Nucleus accumbens (tissue), 56 donors: Measurements from ENCODE around the gene SRRD.

ENCODE experiments used
- DNase-seq, 56 donors: peaks; one replicate each; lab custom pipeline; 2025; lab: John Stamatoyannopoulos, UW

The SRRD gene, protein sequence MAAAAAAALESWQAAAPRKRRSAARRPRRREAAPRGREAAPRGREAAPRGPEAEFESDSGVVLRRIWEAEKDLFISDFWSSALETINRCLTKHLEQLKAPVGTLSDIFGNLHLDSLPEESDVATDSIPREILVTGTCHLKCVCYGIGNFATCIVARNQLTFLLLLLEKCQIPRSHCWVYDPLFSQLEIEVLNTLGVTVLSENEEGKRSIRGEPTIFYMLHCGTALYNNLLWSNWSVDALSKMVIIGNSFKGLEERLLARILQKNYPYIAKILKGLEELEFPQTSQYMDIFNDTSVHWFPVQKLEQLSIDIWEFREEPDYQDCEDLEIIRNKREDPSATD

GRCh38 chr22:26483439-26484359 is at the start of gene SRRD, which contains the start of gene HPS4:
Gene SRRD, plus strand, starts transcription at chr22:26483877. Its CDS starts 14 bp downstream, at chr22:26483891.
Gene HPS4, minus strand, starts transcription at chr22:26483783. Its CDS starts 2,021 bp downstream, at chr22:26481762.
- DNase-seq: peak in 54 of 56 donors; percentile 36 to 89 (median 78)

GRCh38 chr22:26435327-26436093 is 48.2 kb upstream of the SRRD start:
- DNase-seq: peak in 6 of 56 donors; percentile 11 to 38 (median 24)

- DNase-seq: no peak
Observed at GRCh38 chr22:26436903-26437515, 46.7 kb upstream of the SRRD start.

GRCh38 chr22:26437694-26438392 is 45.8 kb upstream of the SRRD start:
- DNase-seq: no peak

DNA sequence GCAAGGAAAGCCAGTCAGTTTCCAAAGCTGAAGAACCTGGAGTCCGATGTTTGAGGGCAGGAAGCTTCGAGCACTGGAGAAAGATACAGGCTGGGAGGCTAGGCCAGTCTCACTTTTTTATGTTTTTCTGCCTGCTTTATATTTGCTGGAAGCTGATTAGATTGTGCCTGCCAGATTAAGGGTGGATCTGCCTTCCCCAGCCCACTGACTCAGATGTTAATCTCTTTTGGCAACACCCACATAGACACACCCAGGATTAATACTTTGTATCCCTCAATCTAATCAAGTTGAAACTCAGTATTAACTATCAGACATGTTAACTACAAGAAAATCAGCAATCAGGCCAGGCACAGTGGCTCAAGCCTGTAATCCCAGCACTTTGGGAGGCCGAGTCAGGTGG is 44.9 kb upstream of the SRRD start:
- DNase-seq: peak in 1 of 56 donors; percentile 9

DNA sequence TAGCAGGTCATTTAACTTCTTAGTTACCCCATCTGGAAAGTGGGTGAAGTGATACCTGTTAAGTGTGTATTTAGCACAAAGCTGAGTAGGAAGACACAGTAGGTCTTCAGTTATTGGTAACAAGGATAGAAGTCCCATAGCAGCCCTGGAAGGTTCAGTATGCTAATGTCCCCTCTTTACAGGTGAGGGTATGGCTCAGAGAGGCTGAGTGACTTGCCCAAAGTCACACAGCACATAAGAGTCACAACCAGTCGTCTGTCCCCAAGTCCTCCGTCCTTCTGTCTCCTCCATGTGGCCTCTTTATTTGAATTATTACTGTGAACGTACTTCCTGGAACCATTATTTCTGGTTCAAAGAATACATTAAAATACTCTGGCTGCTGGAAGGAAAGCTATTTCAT is 44.1 kb upstream of the SRRD start:
- DNase-seq: no peak

DNA sequence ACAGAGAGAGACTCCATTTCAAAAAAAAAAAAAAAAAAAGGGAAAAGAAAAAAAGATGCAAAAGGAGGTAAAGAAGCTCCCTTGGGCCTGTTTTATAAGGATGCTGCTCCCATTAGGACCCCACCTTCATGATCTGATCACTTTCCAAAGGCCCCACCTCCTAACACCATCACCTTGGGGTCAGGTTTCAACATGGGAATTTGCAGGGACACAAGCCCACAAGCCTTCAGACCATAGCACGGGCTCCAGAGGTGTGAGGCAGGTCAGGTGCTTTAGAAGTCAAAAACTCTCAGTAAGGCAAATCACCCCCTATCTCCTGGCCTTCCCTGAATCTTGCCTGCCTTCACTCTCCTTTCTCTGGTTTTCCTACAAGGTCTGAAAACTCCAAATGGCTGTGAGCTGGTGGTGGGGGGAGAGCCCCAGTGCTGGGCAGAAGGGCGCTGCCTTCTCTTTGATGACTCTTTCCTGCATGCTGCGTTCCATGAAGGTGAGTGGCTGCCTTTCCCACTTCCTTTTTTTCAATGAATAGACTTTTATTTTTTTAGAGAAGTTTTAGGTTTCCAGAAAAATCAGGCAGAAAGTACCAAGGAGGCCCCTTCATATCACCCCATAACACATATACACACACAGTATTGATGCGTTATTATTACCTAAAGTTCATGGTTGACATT is 41.5 kb upstream of the SRRD start:
- no peak for DNase-seq

GRCh38 chr22:26443901-26444690 is 39.6 kb upstream of the SRRD start:
- no peak for DNase-seq

DNA sequence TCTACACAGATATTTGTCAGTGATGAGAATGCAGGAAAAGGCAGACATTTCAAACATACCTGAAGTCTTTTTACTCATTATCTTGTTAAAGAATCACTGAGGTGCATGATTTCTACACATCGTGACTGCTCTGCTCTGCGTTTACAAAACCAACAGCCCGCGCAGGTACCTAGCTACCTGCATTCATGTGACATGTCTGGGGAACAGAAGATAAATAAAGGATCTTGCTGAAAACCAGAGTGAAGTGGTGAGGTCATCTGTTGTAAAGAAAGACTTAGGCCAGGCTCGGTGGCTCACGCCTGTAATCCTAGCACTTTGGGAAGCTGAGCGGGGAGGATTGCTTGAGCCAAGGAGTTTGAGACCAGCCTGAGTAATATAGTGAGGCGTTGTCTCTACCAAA is 38.9 kb upstream of the SRRD start:
- DNase-seq: no peak

GRCh38 chr22:26445577-26446275 is 38.0 kb upstream of the SRRD start:
- no peak for DNase-seq

DNA sequence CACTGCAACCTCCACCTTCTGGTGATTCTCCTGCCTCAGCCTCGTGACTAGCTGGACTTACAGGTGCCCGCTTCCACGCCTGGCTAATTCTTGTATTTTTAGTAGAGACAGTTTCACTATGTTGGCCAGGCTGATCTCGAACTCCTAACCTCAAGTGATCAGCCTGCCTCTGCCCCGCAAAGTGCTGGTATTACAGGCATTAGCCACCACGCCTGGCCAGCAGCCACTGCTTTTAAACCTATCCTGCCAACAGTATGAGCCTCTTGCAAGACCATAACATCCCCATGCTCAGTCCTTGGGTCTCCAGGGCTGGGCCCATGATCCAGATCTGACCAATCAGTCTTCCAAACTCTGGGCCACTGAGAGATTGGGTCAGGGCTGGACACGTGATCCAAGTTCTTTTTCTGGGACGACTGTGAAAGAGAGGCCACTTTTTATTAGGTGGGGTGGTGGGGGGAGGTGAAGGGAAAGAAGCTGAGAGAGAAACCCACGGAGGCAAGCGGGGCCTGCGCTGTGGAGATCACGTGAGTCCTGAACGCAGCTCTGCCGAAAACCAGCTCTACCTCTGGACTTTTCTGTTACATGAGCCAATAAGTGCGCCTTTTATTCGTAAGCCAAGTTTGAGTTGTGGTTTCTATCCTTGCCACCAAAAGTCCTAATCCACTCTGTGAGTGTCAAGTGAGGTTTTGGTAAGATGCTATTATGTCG is 36.7 kb upstream of the SRRD start:
- DNase-seq: no peak

DNA sequence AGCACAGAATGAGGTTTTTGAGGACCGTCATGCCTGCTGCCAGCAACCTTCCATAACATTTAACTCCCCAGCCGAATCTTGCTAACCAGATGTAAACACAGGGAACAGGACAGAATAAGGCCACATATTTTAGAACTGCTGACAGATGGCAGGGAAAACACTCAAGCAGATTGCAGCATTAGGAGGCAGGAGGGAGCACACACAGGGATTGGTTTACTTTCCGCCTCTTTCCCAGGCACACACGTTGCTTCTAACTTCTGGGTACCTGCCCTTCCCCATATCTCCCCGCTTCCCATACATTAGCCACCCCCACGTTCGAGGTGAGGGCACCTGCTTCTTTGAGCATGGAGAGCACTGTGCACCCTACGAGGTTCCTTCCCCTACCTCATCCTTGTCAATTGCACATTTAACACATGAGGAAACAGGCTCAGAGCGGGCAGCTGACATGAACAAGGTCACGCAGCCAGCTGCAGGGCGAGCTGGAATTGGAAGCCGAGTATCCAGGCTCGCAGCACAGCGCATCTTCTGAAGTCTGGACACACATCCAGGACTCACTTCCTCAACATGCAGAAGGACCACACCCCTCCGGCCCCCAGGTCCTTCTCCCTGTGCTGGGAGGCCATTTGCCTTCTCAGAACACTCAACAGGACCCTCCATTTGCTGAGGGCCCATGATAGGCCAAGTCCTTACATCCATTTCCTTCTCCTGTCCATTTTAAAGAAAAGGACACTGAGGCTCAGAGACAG is 35.9 kb upstream of the SRRD start:
- no peak for DNase-seq

GRCh38 chr22:26448334-26448733 is 35.3 kb upstream of the SRRD start:
- DNase-seq: no peak

DNA sequence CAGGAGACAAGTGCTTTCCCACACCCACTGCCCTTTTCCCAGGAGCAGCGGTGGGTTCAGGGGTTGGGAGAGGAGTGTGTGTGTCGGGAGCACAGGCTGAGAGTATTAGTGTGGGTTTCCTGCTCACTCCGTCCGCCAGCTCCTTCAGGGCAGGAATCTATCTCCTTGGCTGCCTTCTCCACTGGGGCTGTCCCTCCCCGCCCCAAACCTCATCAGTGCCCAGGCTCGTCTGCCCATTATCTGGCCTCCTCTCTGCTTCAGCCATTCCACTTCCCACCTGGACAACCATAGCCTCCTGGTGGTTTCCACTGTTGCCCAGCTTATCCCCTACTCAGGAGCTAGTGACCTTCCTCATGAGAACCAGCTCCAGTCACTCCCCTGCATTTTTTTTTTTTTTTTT is 34.7 kb upstream of the SRRD start:
- DNase-seq: no peak

- peak in 3 of 56 donors; percentile 23 to 41 (median 31) for DNase-seq
Observed at GRCh38 chr22:26450453-26451185, 33.1 kb upstream of the SRRD start.
